ENCODE measurements around the gene TMCC3.

- TF ChIP-seq CTCF (IDR thresholded peaks at IDR 0.05; ENCODE audit: poor library complexity, severe bottlenecking) (no peak), POLR2AphosphoS5 (IDR thresholded peaks at IDR 0.05) (no peak), TAF1 (IDR thresholded peaks at IDR 0.05; ENCODE audit: low read depth) (no peak), EZH2 (IDR thresholded peaks at IDR 0.05; ENCODE audit: borderline replicate concordance, insufficient read depth, low read length, poor library complexity, severe bottlenecking) (no peak), EP300 (conservative IDR thresholded peaks at IDR 0.05; ENCODE audit: poor library complexity, severe bottlenecking) (no peak), REST (IDR thresholded peaks at IDR 0.05; ENCODE audit: borderline replicate concordance) (no peak), SMC3 (conservative IDR thresholded peaks at IDR 0.05; ENCODE audit: poor library complexity) (no peak), RAD21 (conservative IDR thresholded peaks at IDR 0.05) (no peak)
These were observed 27.0 kb downstream of the TMCC3 start for GRCh38 chr12:94623161-94623920.

Measured in neural cell (in vitro differentiated cells).